GM19238 (cell line): ENCODE results near the gene STPG2.

Experiments
- DNase-seq: peaks from one replicate; pipeline ENCODE4 v3.0.0; 2011; ENCODE audit warnings: low spot score; ENCODE audit not compliant: insufficient read length

The STPG2 gene

DNA sequence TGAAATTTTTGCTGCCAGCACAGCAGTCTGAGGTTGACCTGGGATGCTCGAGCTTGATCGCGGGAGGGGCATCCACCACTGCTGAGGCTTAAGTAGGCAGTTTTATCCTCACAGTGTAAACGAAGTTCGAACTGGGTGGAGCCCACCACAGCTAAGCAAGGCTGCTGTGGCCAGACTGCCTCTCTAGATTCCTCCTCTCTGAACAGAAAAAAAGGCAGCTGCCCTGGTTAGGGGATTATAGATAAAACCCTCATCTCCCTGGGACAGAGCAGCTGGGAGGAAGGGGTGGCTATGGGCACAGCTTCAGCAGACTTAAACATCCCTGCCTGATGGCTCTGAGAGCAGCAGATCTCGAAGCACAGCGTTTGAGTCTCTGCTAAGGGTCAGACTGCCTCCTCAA is 314.6 kb downstream of the STPG2 start:
- DNase-seq = no peak

DNA sequence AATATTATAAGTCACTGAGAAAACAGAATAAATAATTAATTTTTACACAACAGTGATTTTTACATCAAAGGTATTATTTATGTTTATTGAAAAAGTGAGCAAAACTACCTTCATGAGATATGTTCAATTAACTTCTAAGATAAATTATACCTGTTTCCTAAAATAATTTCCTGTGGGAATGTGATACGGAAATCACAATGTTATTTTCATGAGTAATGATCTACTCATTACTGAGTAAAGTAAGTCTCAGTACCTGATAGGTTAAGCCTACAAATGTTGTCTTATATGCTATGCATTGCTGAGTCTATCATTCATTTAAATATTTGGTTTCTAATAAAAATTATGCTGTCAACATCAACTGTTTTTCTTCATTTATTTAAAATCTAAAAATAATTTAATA is 324.0 kb downstream of the STPG2 start:
- no peak for DNase-seq

DNA sequence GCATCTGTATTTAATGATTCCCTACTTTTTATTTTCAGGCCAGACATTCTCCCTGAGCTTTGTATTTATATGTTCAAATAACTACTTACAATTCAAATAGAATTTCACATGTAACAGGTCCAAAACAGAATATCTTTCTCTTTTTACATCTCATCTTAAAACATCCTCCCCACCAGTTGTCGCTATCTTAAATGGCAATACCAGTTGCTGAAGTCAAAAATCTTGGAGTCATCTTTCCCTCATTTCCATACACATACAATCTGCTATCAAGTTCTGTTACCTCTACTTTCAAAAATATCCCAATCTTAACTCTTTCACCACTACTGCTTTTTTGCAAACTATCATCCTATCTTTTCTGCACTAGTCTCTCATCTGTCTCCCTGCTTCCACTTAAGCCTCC is 330.5 kb downstream of the STPG2 start:
- no peak for DNase-seq

DNA sequence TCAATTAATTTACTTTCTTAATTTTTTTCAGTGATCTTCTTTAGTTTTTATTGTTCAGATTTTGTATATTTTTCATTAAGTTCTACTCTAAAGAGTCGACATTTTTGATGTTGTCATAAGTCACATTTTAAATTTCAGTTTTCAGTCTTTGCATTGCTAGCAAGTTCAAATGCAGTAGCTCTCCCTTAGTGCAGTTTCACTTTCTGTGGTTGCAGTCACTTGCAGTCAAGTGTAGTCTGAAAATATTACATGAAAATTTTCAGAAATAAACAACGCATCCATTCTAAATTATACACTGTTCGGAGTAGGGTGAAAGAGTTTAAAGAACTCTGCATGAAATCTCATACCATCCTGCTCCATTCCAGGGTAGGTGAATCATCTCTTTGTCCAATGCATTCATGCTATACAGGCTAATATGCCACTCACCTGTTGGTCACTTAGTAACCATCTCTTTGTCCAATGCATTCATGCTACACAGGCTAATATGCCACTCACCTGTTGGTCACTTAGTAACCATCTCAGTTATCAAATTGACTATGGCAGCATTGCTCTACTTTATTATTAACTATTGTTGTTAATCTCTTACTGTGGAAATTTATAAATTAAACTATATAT is 356.9 kb downstream of the STPG2 start:
- DNase-seq = no peak

DNA sequence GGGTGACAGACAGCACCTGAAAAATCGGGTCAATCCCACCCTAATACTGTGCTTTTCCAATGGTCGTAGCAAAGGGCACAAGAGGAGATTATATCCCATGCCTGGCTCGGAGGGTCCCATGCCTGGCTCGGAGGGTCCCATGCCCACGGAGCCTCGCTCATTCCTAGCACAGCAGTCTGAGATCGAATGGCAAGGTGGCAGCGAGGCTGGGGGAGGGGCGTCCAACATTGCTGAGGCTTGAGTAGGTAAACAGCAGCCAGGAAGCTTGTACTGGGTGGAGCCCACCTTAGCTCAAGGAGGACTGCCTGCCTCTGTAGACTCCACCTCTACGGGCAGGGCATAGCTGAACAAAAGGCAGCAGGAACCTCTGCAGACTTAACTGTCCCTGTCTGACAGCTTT is 365.1 kb downstream of the STPG2 start:
- DNase-seq = no peak

DNA sequence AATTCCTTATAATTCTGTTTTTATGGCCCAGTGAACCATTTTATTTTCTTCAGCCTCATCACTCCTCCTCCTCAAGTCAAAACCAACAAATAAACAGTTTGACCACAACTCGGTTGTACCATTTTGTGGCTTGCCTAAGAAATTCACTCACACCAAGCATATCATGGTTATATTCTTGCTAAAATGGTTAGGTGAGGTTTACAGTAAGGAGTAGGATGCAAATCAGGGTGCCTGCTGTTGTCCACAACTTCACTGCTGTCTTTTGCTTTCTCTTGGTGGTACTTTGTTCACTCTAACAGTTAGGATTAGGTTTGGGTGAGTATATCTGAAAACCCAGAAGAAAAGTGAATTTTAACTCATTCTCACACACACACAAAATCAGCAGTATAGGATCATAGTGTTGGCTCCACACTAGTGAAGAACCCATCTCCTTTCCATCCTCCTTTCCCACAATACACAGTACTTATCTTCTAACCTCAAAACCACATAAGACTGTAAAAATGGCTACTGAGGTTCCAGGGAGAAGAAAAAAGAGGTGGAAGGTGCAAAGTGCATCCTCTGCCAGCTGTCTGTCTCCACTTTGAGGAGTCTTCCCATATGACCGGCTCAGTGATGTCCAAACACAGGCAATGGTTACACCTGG is 368.8 kb downstream of the STPG2 start:
- DNase-seq = no peak

DNA sequence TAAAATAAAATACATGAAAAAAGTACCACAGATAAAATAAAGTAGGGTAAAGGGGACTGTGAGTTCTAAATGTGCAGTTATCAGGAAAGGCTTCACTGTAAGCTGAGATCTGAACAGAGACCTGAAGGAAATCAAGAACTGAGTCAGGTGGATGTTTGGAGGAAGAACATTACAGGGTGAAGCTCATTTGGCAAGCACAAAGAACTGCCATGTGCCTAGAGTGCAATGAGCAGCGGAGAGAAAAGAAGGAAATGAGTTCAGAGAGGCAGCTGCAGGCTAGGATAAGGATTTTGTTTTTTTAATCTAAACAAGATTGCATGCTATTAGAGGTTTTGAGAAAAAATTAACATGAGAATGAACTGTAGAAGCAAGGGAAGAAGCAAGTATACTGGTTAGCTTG is 373.1 kb downstream of the STPG2 start:
- no peak for DNase-seq

DNA sequence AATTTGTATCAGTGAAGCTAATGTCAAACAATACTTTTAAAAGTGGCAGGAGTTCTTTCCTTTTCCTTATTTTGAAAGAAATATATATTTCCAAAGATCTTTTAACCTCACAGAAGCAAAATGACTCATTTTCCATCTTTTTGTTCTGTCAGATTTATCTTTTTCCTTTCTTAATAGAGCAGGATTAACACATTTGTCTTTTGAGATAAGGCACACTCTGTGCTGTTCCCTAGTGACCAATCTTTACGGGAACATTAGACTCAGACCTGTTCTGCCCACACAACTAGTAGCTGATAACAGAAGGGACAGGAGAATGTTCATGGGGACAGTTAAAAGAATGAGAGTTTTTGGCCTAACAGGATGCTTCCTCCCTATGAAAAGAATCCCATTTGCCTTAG is 381.2 kb downstream of the STPG2 start:
- DNase-seq = no peak

DNA sequence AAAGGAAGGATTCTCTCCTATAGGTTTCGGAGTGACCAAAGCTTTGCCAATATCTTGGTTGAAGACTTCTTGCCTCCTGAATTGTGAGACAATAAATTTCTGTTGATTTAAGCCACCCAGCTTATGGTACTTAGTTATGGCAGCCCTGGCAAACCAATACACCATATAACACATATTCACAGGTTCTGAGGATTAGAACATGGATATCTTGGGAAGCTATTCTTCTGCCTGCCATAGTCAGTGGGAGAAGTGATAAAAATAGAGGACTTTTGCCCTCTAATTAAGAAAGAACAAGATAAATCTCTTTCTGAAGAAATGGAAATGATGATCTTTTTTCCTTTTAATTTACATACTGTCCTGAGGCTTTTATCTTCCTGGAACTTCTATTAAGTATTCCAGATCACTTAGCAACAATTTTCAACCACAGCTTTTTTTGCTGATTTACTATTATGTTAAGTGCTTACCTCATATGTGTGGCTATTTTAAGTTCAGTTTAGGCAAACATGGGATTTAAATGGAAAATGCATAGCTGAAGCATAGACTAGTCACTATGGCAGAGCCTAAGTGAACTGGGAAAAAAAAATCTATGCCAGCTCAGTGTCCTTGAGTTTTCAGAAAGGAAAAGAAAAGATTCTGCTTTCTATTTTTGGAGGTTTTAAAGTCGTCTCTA is 381.7 kb downstream of the STPG2 start:
- DNase-seq = no peak

DNA sequence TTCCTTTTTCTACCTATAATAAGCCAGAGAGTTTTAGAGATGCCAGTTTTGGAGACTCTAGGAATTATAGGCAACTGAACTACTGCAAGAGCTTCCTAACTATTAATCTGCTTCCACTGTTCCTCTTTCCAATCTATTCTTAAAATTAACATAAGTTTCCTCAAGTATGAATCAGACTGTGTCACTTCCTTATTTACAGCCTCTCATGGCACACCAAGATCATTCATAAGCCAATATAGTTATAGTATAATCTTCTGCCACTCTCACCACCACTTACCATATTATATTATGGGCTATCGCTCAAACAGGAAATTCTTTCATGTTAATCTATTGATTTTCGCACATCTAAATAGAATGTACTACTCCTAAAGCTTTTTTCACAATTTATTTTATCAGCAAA is 383.5 kb downstream of the STPG2 start:
- no peak for DNase-seq

DNA sequence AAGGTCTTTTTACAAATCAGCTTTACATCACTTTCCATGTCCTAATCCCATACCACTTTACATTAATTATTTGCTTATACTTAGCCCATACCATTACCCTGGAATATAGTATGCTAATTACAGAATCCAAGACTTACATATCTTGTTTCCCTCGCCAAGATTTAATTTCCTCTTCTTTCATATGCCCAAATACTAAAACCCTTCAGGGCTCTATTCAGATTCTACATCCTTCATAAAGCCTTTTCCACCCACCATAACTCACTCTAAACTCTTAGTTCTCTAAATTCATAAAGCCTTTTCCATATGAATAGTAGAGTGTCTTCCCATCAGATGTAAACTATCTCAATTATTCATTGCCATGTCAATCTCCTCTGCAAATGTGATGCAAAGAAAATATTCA is 390.7 kb downstream of the STPG2 start:
- no peak for DNase-seq

DNA sequence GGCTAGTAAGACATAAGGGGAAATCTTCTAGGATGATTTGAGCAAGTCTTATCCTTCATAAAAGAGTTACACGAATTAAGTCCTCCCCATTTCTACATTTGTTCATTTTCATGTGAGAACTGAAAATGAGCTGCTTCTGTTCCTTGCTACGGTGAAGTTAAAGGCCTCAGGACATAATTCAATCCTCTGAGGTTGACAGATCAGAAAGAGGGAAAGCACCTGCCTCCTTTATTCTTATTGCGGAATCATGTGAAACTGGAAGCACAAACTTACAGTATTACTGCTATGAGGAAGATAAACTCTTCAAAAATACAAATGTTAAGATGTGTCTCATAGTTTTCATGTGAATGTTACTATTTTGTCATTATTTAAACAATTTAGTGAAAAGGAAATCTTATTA is 395.3 kb downstream of the STPG2 start:
- DNase-seq = no peak

DNA sequence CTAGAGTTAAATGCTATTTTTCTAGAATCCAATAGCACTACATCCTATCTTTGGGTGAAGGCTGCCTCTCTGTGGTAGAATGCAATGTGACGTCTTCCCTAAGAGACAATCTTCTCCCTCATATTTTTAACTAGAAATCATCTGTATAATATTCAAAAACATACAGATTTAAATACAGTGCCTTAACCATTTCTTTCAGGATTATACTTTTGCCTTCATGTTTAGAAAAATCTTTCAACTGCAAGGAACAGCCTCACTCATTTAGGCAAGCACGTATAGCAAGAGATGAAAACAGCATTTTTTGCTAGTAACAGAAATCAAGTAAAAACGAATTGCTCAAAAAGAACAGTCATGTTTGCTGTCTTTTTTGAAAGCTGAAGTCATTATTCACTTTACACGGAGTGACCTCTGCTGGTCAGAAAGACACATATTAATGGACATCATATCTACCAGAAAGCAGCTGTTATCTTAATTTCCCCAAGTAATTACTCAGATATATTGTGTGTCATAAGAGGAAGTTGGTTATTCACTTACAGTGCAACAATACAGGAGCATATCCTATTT is 422.3 kb downstream of the STPG2 start:
- DNase-seq = no peak

DNA sequence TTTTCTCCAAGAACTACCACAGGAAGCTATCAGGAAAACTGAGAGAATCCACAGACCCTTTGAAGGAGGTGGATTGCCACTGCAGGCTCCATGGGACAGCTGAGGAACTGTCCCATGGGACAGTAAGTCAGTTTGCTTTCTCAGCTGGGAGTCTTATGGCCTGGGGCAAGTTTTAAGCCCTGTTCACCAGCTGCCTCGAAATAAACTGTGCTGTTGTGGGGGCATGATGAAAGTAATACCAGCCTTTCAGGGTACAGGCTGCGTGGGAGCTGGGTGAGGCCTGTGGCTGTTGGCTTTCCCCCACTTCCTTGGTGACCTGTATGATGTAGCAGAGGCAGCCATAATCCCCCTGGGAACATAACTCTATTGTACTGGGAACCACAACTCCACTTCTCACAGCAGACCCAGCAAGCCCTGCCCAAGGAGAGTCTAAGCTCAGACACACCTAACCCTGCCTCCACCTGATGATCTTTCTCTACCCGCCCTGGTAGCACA is 452.1 kb downstream of the STPG2 start:
- DNase-seq = no peak

DNA sequence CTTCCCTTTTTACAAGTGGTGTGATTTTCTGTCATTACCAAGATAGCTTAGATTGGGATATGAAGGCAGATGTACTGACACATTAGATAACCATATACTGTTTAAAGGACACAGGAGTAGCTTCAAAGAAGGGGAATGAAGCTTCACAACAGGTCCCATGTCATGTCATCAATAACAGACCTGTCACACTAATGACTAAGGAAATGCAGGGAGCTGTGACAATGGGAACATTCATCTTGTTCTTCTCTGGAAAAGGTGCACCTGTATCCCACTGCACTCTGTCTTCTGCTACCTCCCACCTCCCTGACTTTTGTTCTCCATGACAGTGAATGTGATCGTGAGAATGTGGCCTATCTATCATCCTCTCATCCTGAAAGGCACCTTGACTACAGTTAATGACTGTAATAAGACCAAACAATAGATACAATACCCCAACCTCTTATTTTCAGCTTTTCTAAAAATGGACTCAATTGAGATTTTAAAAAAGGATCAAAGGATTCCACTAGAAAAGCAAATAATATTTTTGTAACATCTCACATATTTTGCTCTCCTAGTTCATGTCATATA is 472.5 kb downstream of the STPG2 start:
- DNase-seq = no peak

DNA sequence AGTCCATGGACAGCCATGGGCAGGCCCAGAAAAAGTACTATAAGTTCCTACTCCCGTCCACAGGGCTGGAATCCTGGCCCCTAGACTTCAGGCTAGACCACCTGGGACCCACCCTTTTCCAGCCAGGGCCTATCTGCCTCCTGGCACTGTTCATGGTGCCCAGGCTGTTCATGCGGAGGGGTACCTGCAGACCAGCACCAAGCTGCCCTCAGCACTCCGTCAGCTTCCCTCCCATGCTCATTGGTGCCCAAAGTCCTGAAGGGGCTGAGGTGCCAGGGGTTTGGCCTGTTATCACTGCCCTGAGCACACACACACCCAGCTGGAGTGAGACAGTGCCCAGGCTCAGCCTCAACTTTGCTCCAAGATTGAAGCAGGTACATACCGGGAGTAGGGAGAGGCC is 477.7 kb downstream of the STPG2 start:
- DNase-seq = no peak

DNA sequence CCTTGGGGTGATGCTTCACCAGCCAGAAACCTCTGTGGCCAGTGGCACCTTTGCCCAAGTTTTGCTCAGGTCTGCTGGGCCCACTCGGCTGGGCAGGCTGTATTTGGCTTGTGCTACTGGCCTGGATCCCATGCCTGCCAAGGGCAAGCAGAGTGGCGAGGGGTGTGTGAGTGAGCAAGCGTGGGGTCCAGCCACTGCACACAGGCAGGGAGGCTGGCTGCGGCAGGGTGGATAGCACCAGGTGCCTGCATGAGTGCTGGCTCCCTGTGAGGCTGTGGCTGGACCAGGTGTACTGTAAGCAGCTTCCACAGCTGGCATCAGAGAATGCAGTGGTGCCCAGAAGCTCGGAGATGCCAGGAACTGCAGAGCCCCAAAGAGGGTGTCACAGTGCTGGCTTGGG is 478.5 kb downstream of the STPG2 start:
- no peak for DNase-seq

DNA sequence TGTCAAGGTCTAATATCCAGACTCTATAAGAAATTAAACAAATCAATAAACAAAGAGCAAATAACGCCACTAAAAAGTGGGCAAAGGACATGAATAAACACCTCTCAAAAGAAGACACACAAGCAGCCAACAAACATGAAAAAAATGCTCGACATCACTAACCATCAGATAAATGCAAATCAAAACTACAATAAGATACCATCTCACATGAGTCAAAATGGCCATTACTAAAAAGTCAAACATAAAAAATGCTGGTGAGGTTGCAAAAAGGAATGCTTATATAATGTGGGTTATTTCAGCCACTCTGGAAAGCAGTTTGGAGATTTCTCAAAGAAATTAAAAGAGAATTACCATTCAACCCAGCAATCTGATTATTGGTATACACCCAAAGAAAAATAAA is 481.1 kb downstream of the STPG2 start:
- no peak for DNase-seq

DNA sequence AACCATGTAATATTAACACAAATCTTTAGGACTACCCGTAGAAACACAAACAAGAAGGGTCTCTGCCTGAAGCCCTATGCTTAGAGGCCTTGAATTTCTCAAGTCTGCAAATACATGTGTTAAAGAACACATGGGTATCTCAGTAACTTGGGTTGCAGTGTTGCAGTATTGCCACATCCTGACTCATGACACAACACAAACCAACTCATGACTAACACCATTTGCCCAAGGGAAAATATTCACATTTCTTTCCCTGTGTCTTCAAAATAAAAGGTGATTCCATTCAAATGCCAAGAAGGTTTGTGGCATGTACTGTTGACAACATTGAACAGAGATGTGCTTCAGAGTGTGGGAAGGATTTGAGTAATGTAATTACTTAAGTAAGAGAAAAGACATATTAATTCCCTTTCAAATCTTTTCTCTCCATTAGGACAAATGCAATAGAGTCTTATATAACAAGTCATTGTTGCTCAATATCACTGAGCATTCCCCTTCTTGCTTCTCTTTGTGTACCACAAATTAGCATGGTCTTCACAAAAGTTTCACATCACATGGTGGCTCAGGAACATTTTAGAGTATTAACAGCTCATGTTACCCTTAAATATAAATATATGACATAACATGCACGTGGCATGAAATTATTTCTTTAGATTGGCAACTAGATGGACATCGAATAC is 487.1 kb downstream of the STPG2 start:
- DNase-seq = no peak

DNA sequence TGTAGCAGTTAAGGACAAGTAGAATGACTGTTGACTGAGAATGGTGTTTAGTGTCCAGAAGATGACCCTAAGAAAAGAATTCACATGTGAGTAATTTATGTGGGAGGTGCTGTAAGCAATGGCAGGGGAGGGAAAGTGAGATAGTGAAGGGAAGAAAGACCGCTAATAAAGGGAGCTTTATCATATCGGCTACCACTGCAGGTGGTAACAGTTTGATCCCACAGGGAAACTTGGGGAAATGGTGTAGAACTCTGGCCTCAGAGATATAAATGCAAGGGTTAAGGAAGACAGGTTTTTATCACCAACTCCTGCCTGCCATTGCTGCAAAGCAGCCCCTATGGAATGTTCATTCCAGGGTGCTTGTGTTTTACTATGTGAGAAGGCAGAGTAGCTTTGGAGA is 489.6 kb downstream of the STPG2 start:
- no peak for DNase-seq

DNA sequence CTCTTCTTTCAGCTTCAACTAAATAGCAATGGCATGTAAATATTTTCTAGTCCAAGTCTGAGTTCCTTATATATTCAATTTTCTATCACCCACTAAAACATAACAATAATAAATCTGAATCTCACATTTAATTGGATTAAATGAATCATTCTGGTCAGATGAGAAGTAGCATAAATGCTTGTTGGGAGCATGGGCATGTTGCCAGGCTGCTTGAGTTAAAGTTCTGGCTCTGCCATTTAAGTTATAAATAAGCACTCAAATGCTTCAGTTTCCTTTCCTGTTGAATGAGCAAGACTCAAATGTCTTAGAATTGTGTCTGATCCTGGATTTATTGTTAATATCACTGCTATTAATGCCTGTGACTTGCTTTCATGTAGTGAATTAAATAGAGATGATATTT is 496.3 kb downstream of the STPG2 start:
- no peak for DNase-seq
